ENCODE measurements around the gene DRC1.

Gene DRC1

GRCh38 chr2:26484579-26484978, 82.9 kb downstream of the DRC1 start:
- Histone ChIP-seq H3K36me3 (ENCODE audit: control insufficient read depth, low read length) (no peaks in the 10 kb centered on the region), H3F3A (ENCODE audit: control insufficient read depth, insufficient read depth) (no peaks in the 10 kb centered on the region)

GRCh38 chr2:26485099-26485498, 83.4 kb downstream of the DRC1 start:
- Histone ChIP-seq H3K27me3 (ENCODE audit: control insufficient read depth, low read length) (no peaks in the 10 kb centered on the region), H3F3A (ENCODE audit: control insufficient read depth, insufficient read depth) (no peaks in the 10 kb centered on the region), H3K4me3 (ENCODE audit: low read length) (no peak overlapping the region), H3K4me2 (ENCODE audit: low read length) (no peak overlapping the region), H4K20me1 (ENCODE audit: control insufficient read depth, insufficient read depth, low read depth, low read length) (no peaks in the 10 kb centered on the region), H3K4me1 (ENCODE audit: control insufficient read depth, low read length) (no peaks in the 10 kb centered on the region), H3K9me3 (ENCODE audit: control insufficient read depth, insufficient read depth, low read length) (no peaks in the 10 kb centered on the region), H3K9me2 (replicated peaks; ENCODE audit: control insufficient read depth, low read length) (no peaks in the 10 kb centered on the region), H3K36me3 (ENCODE audit: control insufficient read depth, low read length) (no peaks in the 10 kb centered on the region), H3K79me2 (ENCODE audit: control insufficient read depth, low read length) (no peaks in the 10 kb centered on the region), H3K27ac (ENCODE audit: low read depth, low read length) (no peak overlapping the region)
- TF ChIP-seq EZH2phosphoT487 (IDR thresholded peaks at IDR 0.05; ENCODE audit: borderline replicate concordance, low read length) (no peak), CTCF (IDR thresholded peaks at IDR 0.05; ENCODE audit: low read depth, low read length, poor library complexity, severe bottlenecking) (no peak)

More at GRCh38 chr2:26484579-26484978, 82.9 kb downstream of the DRC1 start:
- H3K4me3 ChIP-seq (ENCODE audit: low read length) = no peak overlapping the region
- H3K4me2 ChIP-seq (ENCODE audit: low read length) = no peak overlapping the region
- H3K79me2 ChIP-seq (ENCODE audit: control insufficient read depth, low read length) = no peaks in the 10 kb centered on the region
- TF ChIP-seq EZH2phosphoT487 (IDR thresholded peaks at IDR 0.05; ENCODE audit: borderline replicate concordance, low read length) = no peak
- no peak for TF ChIP-seq CTCF (IDR thresholded peaks at IDR 0.05; ENCODE audit: low read depth, low read length, poor library complexity, severe bottlenecking)
- H3K27me3 ChIP-seq (ENCODE audit: control insufficient read depth, low read length) = no peaks in the 10 kb centered on the region
- H3K27ac ChIP-seq (ENCODE audit: low read depth, low read length) = no peak overlapping the region
- H3K4me1 ChIP-seq (ENCODE audit: control insufficient read depth, low read length) = no peaks in the 10 kb centered on the region
- no peaks in the 10 kb centered on the region for H3K9me2 ChIP-seq (replicated peaks; ENCODE audit: control insufficient read depth, low read length)
- no peaks in the 10 kb centered on the region for H4K20me1 ChIP-seq (ENCODE audit: control insufficient read depth, insufficient read depth, low read depth, low read length)
- H3K9me3 ChIP-seq (ENCODE audit: control insufficient read depth, insufficient read depth, low read length) = no peaks in the 10 kb centered on the region

- Histone ChIP-seq H3K4me2 (ENCODE audit: low read length) (no peak overlapping the region), H3K27me3 (ENCODE audit: control insufficient read depth, low read length) (no peaks in the 10 kb centered on the region), H3K4me1 (ENCODE audit: control insufficient read depth, low read length) (no peaks in the 10 kb centered on the region), H3K27ac (ENCODE audit: low read depth, low read length) (no peak overlapping the region), H3F3A (ENCODE audit: control insufficient read depth, insufficient read depth) (no peaks in the 10 kb centered on the region), H3K79me2 (ENCODE audit: control insufficient read depth, low read length) (no peaks in the 10 kb centered on the region), H3K9me2 (replicated peaks; ENCODE audit: control insufficient read depth, low read length) (no peaks in the 10 kb centered on the region), H3K4me3 (ENCODE audit: low read length) (no peak overlapping the region), H4K20me1 (ENCODE audit: control insufficient read depth, insufficient read depth, low read depth, low read length) (no peaks in the 10 kb centered on the region), H3K36me3 (ENCODE audit: control insufficient read depth, low read length) (no peaks in the 10 kb centered on the region), H3K9me3 (ENCODE audit: control insufficient read depth, insufficient read depth, low read length) (no peaks in the 10 kb centered on the region)
- no peak for TF ChIP-seq EZH2phosphoT487 (IDR thresholded peaks at IDR 0.05; ENCODE audit: borderline replicate concordance, low read length)
- TF ChIP-seq CTCF (IDR thresholded peaks at IDR 0.05; ENCODE audit: low read depth, low read length, poor library complexity, severe bottlenecking) = no peak
Measured at GRCh38 chr2:26485725-26486418, 84.2 kb downstream of the DRC1 start.

All from DOHH2 (cell line).